EL (cell line): Measurements from ENCODE around the gene SEMA3D.

Experiments
- DNase-seq: peaks from one replicate; pipeline ENCODE4 v3.0.0-alpha.2; 2016

Gene SEMA3D

DNA sequence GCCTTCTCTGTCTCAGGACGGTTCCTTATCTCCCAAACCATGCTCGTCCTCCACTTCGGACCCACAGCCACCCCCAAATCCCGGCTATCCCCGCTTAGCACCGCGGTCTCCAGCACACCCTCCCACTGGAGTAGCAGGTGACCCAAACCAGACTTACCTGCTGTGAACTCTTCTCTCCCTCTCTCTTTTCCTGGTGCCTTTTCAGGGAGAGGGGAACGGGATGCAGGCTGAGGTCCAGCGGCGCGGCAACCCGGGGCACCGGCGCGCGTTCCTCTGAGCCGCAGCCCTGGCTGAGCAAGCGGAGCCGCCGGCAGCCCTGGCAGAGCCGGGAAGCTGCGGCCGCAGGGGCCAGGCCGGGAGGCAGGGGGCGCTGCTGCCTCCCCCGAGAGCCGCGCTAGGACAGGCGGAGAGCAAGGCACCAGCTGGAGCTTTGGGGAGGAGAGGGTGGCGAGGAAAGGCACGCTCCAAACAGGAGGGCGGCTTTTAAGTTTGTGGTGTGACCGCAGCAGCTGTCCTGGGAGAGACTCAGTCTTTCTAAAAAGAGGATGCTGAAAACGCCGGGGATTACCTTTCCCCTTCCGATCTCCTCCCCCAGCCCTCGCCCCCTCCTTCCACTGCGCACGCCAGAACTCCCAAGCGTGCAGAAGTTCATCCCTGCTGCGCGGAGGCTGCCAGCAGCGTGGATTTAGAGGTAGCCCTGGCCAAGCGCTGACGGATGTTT lies at the start of gene SEMA3D:
Gene SEMA3D (minus strand): TSS at position 536 of the 721 bp plus-strand sequence. CDS start 65,165 bp downstream, outside the sequence.
- DNase-seq = peak; percentile 88

DNA sequence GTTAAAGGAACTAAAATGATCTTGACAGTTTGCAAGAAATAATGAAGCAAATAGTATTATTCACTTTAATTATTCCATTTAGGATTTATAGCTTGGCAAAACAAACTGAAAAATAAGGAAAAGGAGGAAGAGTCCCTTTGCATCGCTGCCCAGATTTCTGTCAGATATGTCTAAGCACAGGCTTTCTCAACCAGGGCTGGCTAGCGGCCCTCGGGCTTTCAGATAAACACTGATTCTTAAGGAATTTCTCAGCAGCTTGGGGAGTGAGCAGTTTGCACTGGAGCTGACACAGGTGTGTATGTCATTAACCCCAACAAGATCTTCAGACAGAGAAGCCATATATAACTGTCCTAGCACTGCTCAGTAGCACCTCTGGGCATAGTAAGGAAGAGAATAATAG lies 47.9 kb upstream of the SEMA3D start:
- no peak for DNase-seq

DNA sequence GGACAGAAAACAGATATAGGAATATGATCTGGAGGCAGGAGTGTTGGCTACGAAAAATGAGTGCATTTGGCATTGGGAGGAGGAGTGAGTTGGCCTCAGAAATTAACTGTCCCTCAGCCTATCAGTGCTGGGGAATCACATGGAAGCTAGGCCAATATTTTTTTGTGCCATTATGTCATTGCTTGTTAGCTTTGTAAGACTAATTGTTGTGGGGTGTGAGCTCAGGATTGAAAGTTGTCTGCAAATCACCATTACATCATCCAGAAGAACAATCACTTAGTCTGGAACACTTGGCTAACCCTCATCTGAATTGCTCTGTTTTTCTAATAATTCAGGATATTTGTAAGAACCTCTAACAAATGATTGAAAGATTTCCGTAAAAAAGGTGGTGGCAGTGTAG lies 45.2 kb upstream of the SEMA3D start:
- no peak for DNase-seq

DNA sequence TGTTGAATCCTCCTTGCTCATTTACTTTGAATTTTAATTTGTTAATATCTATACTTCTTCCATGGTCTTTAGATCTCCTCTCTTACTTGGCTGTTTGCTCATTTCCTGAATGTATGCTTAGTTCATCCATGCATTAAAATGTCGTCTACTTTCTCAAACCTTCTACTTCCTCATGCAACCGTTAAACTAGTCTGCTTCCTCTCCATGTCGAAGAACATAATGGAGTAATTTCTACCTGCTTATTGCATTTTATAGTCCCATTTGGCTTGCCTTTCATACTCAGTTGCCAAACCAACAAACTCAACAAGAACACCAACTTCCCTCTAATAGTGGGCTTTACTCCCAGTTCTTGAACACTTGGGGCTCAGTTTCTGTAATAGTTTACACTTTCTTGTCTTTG lies 43.8 kb upstream of the SEMA3D start:
- no peak for DNase-seq

DNA sequence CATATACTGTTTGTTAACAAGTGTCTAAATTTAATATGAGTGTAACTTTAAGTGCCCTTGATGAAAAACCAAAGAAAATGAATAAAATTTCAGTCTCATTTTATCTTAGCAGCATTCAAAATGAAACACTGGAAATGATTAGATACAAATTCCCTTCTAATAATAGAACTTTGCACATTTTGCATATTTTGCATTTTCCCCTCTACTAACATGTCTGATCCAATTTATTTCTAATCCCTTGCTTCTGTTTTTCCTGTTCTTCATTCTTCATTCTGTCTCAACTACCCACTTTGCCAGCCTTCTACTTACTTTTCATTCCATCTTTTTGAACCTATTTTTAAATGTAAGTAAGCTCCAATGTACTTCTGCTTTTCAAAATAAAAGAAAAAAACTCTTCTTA lies 42.7 kb upstream of the SEMA3D start:
- no peak for DNase-seq

DNA sequence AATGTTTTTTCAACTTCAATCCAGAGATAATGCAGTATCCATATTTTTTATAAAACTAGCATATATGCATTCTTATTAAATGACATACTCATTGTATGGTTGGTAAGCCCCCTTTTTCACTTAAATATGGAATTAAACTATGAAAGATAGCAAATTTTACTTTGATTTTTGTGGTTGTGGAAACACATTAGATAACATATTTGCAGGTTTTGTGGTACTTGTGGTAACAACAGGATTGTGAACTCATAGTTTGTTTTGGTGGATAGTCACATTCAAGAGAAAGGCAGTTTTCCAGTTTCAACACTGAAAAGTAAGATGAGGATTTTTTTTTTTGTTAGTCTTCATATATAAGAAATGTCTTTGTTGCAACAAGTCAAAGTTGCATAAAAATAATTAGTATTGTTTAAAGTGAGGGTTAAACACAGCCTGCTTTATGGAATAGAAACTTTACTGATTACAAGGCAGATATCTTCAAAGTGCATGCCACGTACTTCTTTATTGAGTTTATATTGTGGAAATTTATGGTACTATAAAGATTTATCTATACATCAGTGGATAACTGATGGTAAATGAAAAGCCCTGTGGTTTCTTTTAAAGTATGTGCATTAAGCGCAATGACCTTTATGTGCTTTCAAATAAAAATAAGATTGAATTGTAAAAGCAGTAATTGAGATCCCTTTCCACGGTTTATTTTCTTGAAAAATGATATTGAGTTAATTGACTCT lies 39.7 kb upstream of the SEMA3D start:
- peak; percentile 10 for DNase-seq

DNA sequence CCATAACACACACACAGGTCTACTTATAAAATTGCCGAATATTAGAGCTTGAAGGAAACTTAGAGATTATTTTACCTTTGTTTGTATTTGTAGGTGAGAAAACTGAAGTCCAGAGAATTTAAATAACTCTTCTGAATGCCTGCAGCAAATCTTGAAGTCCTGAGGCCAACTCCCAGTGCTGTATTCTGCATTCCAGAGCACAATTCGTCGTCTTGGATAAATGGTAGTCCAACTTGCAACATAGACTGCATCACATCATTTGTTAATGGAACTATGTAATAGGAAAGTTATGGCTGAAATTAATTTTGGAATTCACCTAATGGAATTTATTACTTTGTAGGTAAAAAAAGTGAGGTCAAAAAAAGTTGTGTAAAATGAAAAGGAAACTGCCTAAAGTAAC lies 37.3 kb upstream of the SEMA3D start:
- peak; percentile 7 for DNase-seq

DNA sequence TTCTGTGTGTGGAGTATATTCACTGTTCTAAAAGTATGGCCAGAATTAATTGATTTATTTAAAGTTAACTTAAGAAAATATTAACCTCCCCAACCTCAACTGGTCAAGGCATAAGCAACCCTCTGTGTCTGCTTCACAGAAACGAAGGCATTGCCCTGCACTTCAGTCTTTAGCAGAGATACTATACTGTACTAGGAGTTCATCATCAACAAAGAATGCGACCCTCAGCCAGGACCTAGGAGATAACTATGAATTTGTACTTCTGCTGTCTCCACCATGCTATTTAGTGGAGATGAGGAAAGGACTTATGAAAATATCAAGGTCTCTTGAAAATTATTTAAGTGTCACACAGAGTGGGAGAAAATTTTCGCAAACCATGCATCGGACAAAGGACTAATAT lies 35.7 kb upstream of the SEMA3D start:
- DNase-seq = peak; percentile 44

DNA sequence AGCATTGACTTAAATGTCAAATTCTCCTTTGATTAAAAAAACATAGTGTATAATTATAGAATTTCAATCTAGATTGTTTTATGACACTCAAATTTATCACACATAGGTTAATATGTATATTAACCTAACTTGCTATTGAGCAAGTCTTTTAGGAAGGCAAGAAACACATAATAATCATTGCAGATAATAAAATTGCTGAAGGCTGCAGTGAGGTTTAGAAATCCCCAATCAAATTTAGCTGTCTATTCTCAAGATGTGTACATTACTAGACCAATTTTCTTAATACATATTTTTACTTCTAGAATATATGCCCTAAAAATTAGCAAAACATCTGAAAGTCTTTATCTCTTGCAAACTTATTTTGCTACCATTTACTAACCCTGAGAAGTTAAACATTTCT lies 34.9 kb upstream of the SEMA3D start:
- DNase-seq = no peak

DNA sequence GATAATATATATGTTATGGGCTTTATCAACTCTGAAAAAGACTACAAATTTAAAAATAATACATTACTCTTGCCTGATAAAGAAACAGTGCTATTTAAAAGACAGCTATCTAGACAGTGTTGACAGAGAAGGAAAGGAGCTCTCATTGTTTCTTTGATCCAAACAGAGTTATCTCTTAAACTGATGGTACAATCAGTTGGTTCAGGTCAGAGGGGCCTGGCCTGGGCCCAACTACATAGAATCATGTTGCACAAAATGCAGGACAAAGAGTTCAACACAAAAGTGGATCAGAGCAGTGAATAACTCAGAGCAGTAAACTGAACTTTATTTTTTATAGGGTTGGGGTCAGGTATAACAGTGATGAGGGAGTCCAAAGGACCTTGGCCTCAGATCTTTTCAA lies 33.8 kb upstream of the SEMA3D start:
- DNase-seq = no peak

DNA sequence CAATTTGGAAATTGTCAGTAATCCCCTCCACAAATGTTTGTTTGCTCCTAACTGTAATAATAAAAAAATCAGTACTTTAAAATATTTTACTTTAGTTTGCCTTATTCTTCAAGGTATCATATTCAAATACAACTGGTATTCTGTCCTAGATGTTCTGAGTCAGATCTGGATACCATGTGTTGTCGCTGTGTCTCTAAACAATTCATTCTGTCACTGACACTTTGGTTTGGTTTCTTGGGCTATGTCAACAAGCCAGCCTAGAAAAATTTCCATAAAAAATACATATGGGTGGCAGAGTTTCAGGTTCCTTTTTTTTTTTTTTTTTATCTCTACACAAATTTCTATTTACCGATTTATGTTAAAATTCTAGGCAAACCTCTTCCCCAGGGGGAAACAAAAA lies 33.2 kb upstream of the SEMA3D start:
- DNase-seq = no peak

DNA sequence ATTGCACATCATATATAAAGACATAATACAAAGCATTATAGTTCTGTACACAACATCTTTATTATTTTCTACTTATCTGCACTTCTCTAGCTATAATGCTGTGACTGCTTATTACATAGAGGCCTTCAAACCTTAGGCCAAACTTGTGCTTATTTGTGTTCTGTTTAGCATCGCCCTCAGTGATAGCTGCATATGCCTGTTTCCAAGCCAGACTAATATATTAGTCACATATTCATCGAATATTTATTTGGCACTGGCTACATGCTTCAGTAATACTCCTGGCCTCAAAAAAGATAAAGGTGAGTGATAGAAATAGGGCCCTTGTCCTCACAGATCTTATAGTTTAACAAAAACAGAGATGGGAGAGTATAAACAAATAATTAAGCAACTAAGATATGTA lies 30.2 kb upstream of the SEMA3D start:
- DNase-seq = no peak

DNA sequence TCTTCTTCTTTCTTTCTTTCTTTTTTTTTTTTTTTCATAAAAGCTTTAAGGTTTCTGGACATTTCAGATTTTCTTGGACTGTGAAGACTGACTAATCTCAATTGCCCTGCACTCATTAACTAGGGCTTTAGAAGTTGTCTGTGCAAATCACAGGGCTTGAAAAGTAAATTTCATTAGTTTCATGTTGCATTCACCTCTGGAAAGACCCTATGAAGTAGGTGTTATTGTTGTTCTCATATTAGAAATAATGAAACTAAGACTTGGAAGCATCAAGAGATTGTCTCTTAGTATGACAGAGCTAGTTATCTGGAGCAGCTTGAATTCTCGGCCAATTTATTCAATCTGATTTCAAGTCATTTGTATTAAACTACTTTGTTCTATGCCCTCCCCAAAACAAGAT lies 28.2 kb upstream of the SEMA3D start:
- no peak for DNase-seq

DNA sequence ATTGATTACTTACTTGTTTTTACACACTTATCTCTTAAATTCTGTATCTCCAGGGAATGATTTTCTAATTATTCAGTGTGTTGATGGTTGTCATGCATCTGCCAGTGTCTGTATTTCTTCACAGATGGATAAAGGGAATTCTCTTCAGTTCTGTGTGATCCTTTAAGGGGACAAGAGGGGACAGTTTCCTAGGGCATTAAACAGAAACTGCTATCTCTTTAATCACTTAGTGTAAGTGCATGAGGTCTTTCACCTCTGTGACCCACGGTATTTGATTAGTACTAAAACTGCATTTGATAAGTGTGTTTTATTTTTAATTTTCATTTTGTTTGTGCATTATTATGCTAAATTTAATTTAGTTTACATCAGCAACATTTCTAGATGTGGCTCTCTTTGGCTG lies 26.6 kb upstream of the SEMA3D start:
- DNase-seq = no peak

DNA sequence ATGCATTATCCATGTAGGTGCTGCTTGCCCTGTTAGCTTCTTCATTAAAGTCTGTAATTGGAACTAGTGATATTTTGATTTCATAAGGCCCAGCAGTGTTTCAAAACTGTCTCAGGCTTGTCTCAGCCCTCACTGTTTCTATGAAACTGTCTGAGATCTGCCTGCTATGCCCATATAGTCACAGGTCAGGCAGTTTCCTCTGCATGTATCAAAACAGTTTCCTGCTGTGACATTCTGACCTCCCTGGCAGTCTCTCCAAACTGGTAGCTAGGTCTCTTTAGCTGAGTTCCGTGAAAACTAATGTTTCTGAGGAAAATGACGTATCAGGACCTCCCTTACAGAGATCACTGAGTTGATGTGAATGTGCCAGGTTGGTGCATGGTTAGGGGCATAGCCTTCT lies 18.9 kb upstream of the SEMA3D start:
- no peak for DNase-seq

DNA sequence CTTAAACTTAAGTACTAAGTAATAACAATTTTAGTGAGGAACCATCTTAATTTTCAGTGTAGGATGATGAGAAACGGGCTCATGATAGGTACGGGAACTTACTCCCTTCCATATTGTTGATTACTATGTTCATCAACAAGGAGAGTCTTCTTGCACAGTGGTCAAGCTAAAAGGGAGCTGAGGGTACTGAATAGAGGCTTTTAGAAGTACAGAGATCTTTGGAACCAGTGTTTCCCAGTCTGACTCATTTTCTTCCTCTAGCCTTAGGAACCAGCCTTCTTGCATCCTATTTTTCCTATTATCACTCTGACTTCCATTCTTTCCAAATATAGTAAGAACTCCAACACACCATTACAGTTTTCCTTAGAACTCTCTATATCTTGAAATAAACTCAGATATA lies 17.6 kb upstream of the SEMA3D start:
- no peak for DNase-seq

DNA sequence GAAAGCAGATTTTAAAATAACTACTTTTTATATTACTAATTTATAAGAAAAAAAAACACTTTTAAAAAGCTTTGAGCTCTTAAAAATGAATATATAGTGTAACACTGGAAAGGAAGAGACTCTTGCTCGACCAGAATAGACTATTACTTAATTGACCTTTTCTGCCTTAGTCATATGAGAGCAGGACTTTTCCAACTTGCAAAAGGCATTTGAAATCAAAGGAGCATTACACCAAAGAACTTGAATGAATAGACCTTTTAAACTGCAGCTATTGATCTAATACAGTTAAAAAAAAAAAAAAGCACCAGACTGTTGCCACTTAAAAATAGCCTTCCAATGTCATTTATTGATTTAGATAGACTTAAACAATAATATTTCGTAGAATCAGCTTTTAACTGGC lies 17.2 kb upstream of the SEMA3D start:
- DNase-seq = no peak

DNA sequence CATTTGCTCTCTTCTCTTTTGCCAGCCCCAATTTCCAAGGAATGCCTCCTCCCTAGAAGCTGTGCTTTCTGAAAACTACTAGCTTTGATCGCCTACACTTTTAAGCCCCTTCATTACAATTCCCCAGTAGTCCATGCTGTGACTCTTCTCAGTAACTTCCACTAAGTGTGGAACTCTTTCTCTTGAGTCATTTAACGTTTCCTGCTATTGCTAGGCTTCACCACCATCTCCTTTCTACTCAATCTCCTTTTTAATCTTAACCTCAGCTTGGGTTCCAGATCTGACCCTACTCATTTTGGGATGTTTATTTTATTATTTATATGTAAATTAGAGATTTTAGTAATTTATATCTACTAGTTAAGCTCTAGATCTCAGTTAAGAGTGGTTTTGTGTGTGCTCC lies 14.4 kb upstream of the SEMA3D start:
- no peak for DNase-seq

DNA sequence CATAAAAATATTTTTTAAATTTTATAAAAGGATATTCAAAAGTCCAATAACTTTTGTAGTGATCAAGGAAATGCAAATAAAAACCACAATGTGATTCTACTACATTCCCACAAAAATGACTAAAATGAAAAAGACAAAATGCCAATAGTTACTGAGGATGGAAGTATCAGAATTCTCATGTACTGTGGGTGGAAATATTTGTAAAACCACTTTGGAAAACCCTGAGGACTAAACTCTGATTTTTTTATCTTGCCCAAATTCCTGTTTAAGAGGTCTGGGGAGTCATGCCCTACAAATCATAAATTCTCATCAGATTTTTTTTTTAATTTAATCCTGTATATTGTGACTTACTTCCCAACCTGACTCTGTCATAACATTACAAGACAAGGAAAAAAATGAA lies 9.8 kb upstream of the SEMA3D start:
- peak; percentile 20 for DNase-seq

DNA sequence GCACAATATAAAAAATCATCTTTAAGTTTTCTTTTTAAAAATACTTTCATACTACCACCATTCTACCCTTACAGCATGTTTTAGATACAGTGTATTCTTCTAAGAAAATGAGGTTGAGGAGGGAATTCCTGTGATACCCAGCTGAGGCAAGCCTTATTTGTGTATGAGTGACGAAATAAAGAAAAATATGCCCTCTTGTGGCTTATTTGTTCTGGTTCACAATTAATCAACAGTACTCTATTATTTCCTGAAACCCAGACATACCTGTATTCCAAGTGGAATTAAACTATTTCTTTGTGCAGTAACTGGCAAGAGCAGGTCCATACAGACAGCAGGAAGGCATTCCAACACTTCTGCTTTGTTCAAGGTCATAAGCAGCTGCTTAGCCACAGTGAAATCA lies 4.5 kb upstream of the SEMA3D start:
- DNase-seq = peak; percentile 43

DNA sequence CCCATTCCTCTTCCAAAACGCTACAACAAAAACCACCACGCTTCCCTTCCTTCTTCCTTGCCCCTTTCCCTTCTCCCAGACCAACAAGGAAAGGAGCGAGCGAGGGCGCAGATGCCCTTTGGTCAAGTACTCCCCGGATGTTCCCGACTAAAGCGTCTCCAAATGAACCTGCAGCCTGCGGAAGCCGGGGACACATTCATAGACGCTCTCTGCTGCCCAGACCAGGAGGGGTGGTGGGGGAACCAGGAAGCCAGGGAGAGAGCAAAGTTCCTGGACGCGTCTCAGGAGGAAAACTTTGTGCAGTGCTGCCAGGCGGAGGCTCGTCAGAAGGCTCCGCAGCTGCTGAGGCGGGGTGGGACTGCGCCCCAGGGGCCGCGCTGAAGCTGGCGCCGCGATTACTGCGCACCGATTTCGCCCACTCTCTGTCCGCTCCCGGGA lies 754 bp downstream of the SEMA3D start:
- DNase-seq = peak; percentile 80

DNA sequence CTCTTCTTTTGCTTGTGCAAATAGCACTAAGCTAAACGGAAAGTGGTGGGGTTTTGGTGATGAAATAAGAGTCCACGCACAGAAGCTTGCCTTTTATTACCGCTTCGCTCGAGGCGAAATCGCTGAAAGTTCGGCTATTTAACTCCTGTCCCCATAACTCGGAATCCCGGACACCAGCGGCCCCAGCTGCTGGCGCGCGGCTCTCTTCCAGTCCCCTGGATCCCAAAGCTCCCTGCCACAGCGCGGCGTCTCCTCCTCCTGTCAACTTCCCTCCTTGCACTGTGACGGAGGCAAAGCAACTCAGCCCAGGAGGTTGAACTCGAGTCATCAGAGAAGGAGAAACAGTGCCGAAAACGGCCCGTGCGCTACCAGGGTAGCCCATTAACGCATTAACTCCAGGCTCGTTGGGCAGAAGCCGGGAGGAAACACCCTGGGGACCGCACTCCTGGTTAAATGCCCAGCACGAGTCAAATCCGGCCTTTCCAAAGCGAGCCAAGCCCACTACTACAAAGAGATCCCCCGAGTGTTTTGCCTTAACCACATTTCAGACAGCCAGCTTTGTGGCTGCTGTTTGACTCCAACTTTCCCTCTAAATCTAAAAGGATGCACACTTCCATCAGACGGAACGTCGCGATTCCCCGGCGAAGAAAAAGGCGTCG lies 1.3 kb downstream of the SEMA3D start:
- peak; percentile 87 for DNase-seq

DNA sequence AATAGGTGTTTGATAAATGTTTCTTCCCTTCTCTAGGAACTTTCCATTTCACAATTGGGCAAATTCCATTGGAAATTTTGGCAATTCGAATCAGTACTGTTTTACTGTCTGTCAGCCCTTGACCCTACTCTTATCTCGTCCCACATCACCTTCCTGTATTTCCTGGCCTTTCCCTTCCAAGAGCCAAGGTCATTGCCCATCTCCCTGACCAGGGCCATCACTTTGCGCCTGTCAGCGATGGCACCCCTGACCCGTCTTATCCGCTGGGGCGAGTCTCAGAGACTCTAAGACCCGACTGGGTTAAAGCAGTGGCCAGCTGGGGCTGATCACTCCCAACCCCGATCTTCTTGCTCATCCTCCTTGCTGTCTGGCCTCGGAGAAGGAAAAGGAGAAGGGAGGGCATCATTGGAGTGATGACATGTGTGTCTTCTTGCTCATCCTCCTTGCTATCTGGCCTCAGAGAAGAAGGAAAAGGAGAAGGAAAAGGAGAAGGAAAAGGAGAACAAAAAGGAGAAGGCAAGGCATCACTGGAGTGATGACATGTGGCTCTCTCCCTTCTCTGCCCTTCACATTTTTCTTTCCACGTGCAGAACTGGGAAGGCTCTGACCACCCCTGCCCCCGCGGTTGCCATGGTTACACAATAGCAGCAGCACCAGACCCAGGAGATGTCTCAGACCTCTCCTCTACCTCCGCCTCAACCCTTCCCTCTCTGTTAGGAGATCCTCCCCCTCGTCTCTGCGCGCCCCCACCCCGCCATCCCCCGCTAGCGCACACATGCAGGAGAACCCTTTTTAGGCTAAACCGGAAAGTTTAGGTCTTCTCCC lies 2.0 kb downstream of the SEMA3D start:
- DNase-seq = peak; percentile 70
